ENCODE measurements around the gene ADAP1.

ADAP1 gene

DNA sequence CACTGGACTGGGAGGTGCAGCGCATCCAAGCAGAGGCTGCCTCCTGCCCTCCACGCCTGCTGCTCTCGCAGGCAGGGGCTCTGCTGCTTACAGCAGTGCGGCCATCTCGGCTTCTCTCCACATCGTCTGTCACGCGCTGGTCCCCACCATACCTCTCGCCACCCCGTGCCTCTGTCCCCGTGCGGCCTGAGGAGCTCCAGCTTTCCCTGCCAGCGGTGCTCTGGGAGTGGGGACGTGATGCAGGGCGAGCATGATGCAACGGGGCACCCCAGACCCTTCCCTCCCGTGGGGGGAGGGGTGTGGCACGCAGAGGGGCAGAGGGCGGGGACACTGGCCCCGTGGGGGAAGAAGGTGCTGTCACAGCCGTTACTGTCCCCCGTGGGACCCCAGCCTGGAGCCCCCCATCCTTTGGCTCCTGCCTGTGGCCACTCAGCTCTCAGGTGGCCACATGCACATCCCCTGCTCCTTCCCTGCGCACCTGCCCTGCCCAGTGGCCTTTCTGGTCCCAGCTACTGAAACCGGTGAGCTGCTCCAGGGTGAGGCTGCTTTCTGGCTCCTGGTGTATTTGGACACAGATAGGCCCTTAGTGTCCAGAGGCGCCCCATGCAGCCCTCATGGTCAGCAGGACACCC lies 69.1 kb downstream of the ADAP1 start:
- no peaks in the 10 kb centered on the region for H3K9me3 ChIP-seq (ENCODE audit: low read length)
- H3K4me1 ChIP-seq (ENCODE audit: insufficient read depth, low read length, severe bottlenecking) = no peaks in the 10 kb centered on the region
- no peak overlapping the region for H2AFZ ChIP-seq (ENCODE audit: low read length)
- peaks cover 11% of the 10 kb centered on the region for H3K79me2 ChIP-seq (ENCODE audit: insufficient read depth, low read length)
- no peaks in the 10 kb centered on the region for H3F3A ChIP-seq (ENCODE audit: insufficient read depth, low read length)
- no peaks in the 10 kb centered on the region for H3K9me2 ChIP-seq (ENCODE audit: low read depth, low read length)
- no peak overlapping the region for H3K4me3 ChIP-seq (ENCODE audit: low read depth, low read length, poor library complexity, severe bottlenecking)
- no peak overlapping the region for H3K9ac ChIP-seq (ENCODE audit: low read length)
- TF ChIP-seq CTCF (IDR thresholded peaks at IDR 0.05; ENCODE audit: low read length) (no peak), EZH2 (IDR thresholded peaks at IDR 0.05; ENCODE audit: borderline replicate concordance, low read length) (no peak)
- H3K36me3 ChIP-seq (ENCODE audit: insufficient read depth, low read length) = peaks cover 21% of the 10 kb centered on the region; the same call in 1 of the 2 replicates
- H3K4me2 ChIP-seq (ENCODE audit: low read length) = no peak overlapping the region
- H3K27ac ChIP-seq (ENCODE audit: low read depth, low read length, poor library complexity, severe bottlenecking) = no peak overlapping the region
- no peaks in the 10 kb centered on the region for H3K27me3 ChIP-seq (ENCODE audit: insufficient read depth, low read length)
- H4K20me1 ChIP-seq (ENCODE audit: insufficient read depth, low read length) = no peaks in the 10 kb centered on the region

DNA sequence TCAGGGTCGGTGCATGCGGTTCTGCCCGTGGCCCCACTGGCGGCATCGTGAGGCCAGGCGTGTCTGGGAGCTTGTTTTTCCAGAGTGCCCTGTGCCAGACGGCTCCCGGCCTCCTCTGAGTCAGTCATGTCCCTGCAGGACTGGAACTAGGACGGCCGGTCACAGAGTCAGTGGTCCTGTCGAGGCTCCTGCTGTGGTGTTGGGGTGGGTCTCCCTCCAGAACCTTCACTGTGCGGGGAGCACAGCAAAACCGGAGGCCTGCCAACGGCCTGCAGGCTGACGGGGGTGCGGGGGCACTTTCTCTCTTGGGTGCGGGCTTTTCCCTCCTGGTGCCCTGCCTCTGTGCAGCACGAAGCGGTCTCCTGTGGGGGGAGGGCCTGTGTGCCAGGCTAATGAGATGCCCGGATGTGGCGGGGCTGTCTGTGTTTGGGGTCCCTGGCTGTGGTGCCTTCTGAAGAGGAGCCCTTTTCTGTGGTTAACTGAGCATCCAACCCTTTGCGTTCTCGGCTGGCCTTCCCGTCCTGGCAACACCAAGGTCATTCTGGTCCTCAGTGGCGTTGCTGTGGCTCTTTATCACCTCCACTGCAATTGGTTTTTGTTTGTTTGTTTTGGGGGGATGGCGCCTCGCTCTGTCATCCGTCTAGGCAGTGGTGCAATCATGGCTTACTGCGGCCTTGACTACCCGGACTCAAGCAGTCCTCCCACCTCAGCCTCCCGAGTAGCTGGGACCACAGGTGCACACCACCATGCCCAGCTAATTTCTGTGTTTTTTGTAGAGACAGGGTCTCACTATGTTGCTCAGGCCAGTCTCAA lies 70.1 kb downstream of the ADAP1 start:
- no peak overlapping the region for H3K27ac ChIP-seq (ENCODE audit: low read depth, low read length, poor library complexity, severe bottlenecking)
- TF ChIP-seq CTCF (IDR thresholded peaks at IDR 0.05; ENCODE audit: low read length) = no peak
- TF ChIP-seq EZH2 (IDR thresholded peaks at IDR 0.05; ENCODE audit: borderline replicate concordance, low read length) = no peak
- H3K9me2 ChIP-seq (ENCODE audit: low read depth, low read length) = no peaks in the 10 kb centered on the region
- no peaks in the 10 kb centered on the region for H3K9me3 ChIP-seq (ENCODE audit: low read length)
- H3K4me2 ChIP-seq (ENCODE audit: low read length) = no peak overlapping the region
- peaks cover 16% of the 10 kb centered on the region for H3K79me2 ChIP-seq (ENCODE audit: insufficient read depth, low read length)
- no peaks in the 10 kb centered on the region for H3K27me3 ChIP-seq (ENCODE audit: insufficient read depth, low read length)
- peaks cover 23% of the 10 kb centered on the region for H3K36me3 ChIP-seq (ENCODE audit: insufficient read depth, low read length)
- H3K4me1 ChIP-seq (ENCODE audit: insufficient read depth, low read length, severe bottlenecking) = no peaks in the 10 kb centered on the region
- no peak overlapping the region for H2AFZ ChIP-seq (ENCODE audit: low read length)
- H3K4me3 ChIP-seq (ENCODE audit: low read depth, low read length, poor library complexity, severe bottlenecking) = no peak overlapping the region
- no peak overlapping the region for H3K9ac ChIP-seq (ENCODE audit: low read length)
- H3F3A ChIP-seq (ENCODE audit: insufficient read depth, low read length) = no peaks in the 10 kb centered on the region
- no peaks in the 10 kb centered on the region for H4K20me1 ChIP-seq (ENCODE audit: insufficient read depth, low read length)

DNA sequence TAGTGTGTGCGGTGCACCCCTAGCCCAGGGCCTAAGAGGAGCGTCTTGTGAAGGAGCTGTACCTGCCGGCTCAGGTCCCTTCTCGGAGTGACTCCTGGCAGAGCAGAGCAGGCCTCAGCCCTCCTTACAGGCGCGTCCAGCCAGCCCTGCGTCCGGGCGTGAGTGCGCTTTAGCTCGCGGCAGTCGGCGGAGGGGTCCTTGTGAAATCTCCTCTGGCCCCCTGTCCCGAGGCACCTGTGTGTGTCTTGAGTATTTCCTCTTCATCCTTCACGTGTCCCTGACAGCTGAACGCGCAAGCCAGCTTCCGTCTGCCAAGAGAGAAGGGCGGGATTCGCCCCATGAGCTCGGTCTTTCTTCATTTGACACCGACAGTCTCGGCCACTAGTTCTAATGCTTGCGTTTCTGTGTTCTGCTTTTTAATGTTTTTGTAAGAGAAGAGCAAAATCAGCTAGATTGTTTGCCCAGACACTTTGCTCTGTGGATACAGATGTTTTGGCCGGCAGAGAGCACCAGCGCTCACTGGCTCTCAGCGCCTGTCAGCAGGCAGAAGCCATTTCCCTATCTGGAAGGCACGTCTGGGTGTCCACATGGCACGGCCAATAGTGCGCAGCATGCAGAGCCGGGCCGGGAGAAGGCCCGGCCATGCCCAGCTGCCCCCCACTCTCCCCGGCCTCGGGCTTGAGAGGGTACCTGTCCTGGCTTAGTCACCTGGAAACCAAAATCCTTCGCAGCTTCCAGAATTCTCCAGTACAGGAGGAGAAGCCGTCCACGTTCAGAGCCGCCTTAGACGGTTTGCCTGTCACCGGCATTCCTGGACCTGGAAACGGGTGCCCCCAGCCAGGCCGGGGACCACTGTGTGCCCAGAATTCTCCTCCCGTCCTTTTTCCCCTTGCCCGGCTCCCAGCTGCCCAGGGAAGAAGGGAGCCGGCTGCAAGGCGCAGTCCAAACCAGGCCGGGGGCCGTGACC lies 71.1 kb downstream of the ADAP1 start:
- Histone ChIP-seq H3K27ac (ENCODE audit: low read depth, low read length, poor library complexity, severe bottlenecking) (no peak overlapping the region), H2AFZ (ENCODE audit: low read length) (no peak overlapping the region), H3K4me3 (ENCODE audit: low read depth, low read length, poor library complexity, severe bottlenecking) (no peak overlapping the region), H4K20me1 (ENCODE audit: insufficient read depth, low read length) (no peaks in the 10 kb centered on the region), H3K9me2 (ENCODE audit: low read depth, low read length) (no peaks in the 10 kb centered on the region), H3K9me3 (ENCODE audit: low read length) (no peaks in the 10 kb centered on the region), H3K36me3 (ENCODE audit: insufficient read depth, low read length) (peaks cover 29% of the 10 kb centered on the region), H3K4me2 (ENCODE audit: low read length) (no peak overlapping the region), H3K9ac (ENCODE audit: low read length) (no peak overlapping the region), H3K79me2 (ENCODE audit: insufficient read depth, low read length) (peaks cover 26% of the 10 kb centered on the region), H3K27me3 (ENCODE audit: insufficient read depth, low read length) (no peaks in the 10 kb centered on the region), H3K4me1 (ENCODE audit: insufficient read depth, low read length, severe bottlenecking) (peaks cover 4% of the 10 kb centered on the region), H3F3A (ENCODE audit: insufficient read depth, low read length) (no peaks in the 10 kb centered on the region)
- TF ChIP-seq EZH2 (IDR thresholded peaks at IDR 0.05; ENCODE audit: borderline replicate concordance, low read length) (no peak), CTCF (IDR thresholded peaks at IDR 0.05; ENCODE audit: low read length) (no peak)
